Lower leg skin (tissue), 3 donors: ENCODE results near the gene CPPED1.

Experiments used
- POLR2A ChIP-seq, 2 donors: fragments of 450-650 bp; IDR thresholded peaks; one replicate each; pipeline ENCODE4 v1.6.1; 2016 to 2017; ENCODE audit warnings: antibody characterized with exemption in 2 of 2, mild to moderate bottlenecking in 1 of 2, moderate library complexity in 1 of 2
- TF ChIP-seq, protein P1 (sequence below), 3 donors: fragments of 450-650 bp; IDR thresholded peaks; one replicate each; pipeline ENCODE4 v1.5.1; 2016; ENCODE audit warnings: antibody characterized with exemption in 3 of 3, mild to moderate bottlenecking in 3 of 3, moderate library complexity in 2 of 3

- TF ChIP-seq, protein P1, sequence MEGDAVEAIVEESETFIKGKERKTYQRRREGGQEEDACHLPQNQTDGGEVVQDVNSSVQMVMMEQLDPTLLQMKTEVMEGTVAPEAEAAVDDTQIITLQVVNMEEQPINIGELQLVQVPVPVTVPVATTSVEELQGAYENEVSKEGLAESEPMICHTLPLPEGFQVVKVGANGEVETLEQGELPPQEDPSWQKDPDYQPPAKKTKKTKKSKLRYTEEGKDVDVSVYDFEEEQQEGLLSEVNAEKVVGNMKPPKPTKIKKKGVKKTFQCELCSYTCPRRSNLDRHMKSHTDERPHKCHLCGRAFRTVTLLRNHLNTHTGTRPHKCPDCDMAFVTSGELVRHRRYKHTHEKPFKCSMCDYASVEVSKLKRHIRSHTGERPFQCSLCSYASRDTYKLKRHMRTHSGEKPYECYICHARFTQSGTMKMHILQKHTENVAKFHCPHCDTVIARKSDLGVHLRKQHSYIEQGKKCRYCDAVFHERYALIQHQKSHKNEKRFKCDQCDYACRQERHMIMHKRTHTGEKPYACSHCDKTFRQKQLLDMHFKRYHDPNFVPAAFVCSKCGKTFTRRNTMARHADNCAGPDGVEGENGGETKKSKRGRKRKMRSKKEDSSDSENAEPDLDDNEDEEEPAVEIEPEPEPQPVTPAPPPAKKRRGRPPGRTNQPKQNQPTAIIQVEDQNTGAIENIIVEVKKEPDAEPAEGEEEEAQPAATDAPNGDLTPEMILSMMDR (IDR thresholded peaks at IDR 0.05): no peak
- no peak for TF ChIP-seq POLR2A (IDR thresholded peaks at IDR 0.05)
Observed at GRCh38 chr16:12669908-12670307, 133.8 kb downstream of the CPPED1 start.
